Epidermal melanocyte (primary cell): Measurements from ENCODE around the gene PHACTR1.
"Not testable (repeated sequence)": the region's sequence is repeated elsewhere in the genome, so short reads cannot be mapped to it uniquely, and the experiment has no call there.

Experiments used
- DNase-seq: peaks from one replicate; pipeline ENCODE4 v3.0.0; 2011; ENCODE audit warnings: low spot score; ENCODE audit not compliant: insufficient read length

PHACTR1 gene

DNA sequence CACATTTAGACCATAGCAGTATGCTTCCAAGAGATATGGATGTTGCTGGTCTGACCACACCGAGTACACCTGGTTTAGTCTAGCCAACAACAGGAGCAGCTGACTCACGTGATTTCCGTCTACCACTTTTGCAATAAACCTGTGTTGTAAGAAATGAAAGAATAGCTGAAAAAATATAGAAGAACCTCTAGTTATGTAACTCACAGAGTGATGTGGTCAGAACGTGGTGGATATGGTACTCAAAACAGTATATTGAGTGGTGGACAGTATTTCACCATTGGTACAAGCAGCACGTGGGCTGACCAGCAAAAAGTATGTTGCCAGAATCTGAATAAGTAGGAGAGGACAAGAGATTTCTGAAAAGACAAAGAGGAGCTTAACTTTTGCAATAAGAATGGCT lies 384.8 kb downstream of the PHACTR1 start:
- no peak for DNase-seq

DNA sequence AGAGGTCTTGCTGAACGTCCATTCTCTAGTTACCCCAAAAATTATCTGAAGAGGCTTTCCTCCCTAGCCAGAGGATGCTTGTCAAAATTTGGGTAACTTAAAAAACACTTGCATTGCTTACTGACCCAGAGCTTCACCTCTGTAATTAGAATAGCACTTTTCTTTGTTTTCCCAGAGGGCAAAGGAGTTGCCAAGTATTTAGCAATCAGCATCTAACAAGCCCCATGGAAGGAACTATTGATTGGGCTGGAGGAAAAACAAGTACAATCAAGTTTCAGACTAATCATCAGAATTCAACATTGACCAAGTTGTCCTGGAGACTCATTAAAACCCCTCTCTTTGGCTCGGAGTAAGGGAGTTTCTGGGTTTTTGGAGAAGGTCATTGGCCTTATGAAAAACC lies 385.4 kb downstream of the PHACTR1 start:
- DNase-seq = no peak

DNA sequence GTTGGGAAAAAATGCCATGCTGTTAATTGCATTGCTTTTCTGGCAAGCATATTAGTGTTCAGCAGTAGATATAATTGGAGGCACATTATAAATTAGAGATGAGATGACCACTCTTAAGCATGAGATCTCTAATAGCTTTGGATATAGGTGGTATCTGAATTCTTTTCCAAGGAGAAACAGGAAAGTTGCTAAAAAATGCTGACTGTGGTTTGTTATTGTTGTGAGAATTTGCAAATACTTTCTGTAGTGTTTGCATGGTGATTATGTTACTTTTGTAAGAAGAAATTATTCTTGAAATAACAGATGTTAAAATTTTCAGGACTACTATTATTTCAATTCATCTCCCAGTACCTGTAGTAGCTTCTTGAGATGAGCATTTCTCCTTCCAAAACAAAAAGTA lies 386.6 kb downstream of the PHACTR1 start:
- DNase-seq = no peak

DNA sequence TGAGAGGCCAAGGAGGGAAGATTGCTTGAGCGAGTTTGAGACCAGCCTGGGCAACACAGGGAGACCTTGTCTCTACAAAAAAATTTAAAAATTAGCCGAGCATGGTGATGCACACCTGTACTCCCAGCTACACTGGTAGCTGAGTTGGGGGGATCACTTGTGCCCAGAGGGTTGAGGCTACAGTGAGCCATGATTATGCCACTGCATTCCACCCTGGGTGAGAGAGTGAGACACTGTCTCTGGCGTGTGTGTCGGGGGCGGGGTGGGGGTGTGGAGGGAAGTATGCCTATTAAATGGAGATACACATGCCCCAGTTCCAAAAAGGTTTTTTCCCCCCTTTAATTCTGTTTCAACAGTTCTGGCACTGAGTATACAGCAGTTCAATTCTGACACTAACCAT lies 388.6 kb downstream of the PHACTR1 start:
- no peak for DNase-seq

DNA sequence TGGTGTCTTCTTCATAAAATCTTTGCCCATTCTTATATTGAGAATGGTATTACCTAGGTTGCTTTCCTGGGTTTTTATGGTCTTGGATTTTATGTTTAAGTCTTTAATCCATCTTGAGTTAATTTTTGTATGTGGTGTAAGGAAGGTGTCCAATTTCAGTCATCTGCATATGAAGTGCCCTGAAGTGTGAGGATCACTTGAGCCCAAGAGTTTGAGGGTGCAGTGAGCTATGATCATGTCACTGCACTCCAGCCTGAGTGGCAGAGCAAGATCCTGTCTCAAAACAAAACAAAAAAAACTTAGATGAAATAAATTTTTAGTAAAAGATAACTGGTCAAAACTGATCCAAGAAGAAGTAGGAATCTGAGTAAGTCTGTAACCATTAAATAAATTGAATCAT lies 396.4 kb downstream of the PHACTR1 start:
- no peak for DNase-seq

DNA sequence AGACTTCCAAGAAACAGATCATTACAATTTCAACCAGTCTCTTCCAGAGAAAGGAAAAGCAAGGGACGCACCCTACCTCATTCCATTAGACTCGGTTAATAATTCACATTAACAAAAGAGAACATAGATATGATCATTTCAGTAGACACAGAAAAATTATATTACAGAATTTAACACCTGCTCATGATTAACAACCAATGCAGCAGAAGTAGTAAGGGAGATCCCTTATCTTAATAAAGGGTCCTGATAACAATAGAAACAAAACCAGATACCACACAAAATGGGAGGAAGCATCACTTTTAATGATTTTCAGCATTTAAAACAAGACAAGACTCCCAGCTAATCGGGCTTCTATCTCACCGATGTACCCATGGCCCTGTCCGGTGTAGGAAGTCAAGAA lies 396.8 kb downstream of the PHACTR1 start:
- DNase-seq = no peak

DNA sequence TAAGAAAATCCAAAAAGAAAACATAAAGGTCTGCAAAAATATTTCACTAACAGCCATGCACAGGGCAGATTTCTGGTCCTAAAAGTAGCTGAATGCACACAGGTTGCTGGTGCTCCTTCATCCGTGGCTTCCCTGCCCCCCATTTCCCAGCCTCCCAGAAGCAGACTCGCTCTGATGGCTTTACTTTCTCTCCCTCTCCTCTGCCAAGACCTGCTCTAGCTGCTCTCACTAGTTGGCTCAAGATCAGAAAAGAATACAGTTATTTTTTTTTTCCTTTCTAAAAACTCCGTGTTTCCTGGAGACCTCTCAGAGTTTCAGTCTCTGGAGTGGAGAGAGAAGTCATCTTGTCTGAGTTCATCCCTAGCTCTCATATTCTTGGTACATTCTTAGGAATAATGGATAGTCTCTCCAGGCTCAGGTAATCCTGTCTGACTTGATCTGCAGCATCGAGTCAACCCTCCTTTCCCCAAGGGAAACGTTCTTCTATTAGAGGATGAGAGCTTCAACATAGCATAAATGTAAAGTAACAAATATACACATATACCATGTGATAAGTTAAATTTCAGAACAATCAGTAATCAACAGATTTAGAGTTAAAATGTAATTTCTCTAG lies 397.5 kb downstream of the PHACTR1 start:
- DNase-seq = no peak

DNA sequence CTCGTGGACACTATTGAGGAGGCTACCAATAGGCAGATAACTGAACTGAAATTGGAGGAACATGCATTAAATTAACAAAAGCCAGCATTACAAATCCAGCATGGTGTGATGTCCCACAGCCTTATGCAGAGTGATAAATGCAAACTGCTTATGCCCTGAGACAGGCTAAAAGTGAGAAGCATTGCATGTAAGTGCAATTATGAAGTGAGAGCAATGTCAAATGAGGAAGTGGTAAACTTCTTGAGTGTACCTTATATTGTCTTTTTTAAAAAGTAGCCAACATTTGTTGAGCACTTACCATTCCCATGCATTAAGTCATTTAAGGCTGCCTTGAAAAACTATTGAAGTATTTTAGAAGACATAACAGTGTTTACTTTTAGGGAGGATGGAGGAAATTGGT lies 399.6 kb downstream of the PHACTR1 start:
- DNase-seq = no peak

DNA sequence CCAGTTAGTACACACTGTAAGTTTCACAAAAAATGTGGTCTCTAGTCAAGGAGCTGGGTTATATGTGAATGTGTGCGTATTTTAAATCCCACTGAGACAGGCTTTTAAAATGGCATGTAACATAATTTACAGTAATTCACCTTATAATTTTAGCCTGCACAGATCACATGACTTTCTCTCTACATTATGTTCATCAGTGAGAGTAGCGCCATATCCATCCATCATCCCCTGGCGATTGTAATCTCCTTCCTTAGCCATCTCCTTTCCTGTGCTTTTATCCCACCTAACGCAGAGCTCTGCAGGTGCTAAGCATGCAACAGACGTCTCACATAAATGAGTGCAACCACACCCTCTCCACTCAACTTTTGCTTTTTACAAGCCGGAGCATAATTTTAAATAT lies 401.0 kb downstream of the PHACTR1 start:
- no peak for DNase-seq

DNA sequence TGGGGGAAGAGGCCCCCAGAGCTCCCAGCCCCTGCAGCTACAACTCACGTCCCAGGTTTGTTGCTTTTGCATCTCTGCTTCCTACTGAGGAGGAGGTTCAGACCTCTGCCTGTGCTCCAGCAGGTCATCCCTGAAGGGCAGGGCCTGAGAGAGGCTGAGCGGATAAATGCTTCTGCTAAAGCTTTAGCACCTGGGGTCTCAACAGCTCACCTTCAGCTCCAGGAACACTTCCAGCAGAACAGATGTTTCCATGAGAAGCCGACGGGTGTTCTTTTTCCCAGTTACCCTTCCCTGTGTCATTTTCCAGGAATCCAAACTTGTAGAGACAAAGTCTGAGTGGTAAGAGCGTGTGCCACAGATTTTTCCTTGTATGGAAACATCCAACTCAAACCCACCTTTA lies 403.0 kb downstream of the PHACTR1 start:
- DNase-seq = no peak

DNA sequence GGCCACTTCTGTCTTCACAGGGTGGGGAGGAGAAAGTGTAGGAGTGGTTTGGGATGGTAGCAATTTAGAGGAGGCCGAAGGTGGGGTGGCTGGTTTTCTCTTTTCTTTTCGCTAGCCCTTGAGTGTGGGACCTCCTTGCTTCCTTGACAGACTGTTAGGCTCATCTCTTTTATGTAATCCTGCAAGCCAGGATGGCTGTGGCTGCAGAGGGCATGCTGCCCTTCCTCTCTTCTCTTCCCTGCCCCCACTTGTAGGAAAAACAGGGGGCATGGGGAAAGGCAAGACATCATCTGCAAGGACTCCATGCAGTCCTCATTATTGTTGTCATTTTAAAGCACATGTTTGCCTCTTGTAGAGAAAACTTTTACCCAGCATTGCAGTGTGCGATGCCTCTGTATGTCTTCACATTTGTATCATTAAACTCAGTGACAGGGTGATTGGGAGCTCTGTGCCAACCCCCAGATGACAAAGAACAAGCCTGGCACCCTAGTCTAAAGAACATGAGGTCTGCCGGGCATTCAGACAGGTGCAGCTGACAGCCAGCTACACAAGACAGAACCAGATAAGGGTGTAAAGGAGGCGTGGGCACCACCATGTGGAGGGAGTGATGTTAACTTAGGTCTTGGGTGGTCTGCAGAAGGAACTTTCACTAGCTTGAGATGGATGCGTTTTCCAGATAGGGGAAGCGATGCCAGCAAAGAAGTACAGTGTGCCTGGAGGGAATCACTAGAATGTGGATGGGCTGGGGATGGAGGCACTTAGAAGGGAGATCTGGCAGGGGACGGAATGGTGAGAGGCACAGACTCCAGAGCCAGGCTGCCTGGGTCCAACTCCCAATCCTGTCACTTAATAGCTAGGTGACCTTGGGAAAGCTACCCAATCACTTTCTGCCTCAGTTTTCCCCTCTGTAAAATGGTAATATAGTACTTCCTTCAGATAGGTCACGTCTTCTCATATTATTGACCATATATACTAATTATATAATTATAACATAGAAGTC lies 404.2 kb downstream of the PHACTR1 start:
- no peak for DNase-seq

DNA sequence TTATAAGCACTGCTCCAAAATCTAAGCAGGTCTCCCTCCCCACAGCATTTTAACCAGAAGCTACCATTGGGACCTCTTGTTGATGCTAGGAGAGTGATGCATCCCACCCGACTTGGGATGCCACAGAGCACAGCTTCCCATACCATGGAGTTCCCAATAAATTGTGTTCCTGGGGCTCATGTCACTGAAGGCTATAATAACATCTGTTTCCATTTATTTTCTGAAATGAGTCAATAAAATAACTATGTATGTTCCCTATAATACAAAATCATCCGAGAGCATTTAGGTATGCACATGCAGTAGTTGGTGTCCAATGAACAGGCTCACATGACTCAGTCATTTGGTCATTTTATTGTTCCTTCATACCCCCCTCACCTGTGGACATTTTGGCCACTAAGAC lies 407.6 kb downstream of the PHACTR1 start:
- no peak for DNase-seq

DNA sequence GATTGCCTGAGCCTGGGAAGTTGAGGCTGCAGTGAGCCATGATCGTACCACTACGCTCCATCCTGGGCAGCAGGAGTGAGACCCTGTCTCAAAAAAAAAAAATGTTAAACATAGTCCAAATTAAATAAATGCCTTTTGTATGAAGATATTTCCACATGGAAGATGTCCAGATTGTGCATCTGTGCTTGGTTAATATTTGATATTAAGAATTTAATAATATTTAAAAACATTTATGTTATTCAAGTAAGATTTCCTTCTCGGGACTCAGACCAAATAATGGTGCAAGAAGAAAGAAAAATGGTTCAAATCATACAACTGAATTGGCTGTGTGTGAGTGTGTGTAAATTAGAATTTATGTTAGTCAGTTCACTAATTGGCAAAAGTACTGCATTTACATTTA lies 409.3 kb downstream of the PHACTR1 start:
- DNase-seq = no peak

DNA sequence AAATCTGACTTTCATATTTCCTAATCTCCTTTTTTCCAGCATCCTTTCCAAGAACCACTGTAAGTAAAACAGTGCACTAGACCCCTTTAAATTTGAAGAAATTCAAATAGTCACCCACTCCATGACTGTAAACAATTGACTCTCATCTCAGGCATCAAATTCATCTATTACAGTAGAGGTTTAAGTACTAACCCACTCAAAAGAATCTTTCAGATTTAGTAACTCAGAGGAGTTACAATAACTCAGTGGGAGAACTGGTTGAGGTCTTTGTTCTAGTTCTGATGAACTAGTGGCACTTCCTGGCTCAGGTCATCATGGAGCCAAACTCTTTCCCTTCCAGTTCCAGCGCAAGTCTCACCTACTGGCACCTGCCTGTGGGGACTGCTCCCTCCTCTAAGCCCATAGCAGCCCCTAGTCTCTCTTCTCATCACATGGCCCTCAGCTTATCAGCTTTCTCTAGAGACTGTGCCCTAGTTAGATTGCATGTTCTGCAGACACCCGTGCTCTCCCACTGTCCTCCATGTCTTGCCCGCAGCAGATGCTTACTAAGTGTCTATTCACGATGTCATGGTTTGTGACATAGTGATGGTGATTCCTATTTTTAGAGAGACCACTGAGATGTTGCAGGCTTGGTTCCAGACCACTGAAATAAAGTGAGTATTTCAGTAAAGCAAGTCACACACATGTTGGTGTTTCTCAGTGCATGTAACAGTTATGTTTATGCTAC lies 415.5 kb downstream of the PHACTR1 start:
- no peak for DNase-seq

DNA sequence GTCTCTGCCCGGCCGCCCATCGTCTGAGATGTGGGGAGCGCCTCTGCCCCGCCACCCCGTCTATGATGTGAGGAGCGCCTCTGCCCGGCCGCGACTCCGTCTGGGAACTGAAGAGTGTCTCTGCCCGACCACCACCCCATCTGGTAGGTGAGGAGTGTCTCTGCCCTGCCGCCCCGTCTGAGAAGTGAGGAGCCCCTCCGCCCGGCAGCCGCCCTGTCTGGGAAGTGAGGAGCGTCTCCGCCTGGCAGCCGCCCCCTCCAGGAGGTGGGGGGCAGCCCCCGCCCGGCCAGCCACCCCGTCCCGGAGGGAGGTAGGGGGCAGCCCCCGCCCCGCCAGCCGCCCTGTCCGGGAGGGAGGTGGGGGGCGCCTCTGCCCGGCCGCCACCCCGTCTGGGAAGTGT lies 417.3 kb downstream of the PHACTR1 start:
- DNase-seq = not testable (repeated sequence)

DNA sequence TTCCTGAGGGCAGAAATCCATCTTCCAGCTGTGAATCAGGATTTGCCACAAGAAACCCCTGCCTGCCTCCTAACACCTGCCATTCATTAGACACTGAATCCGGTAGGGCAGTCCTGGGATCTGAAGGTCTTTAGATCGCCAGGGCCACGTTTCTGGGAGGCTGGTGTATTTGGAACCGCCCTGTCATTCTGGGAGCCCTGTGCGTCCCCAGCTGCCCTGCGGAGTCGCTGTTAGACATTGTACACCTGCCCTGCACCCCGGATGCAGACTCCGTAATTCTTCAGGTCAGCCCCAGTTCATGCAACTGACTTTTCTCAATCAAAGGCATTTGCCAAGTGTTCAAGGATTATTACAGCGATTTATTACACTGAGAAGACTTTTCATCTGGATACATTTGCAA lies 418.6 kb downstream of the PHACTR1 start:
- DNase-seq = no peak

DNA sequence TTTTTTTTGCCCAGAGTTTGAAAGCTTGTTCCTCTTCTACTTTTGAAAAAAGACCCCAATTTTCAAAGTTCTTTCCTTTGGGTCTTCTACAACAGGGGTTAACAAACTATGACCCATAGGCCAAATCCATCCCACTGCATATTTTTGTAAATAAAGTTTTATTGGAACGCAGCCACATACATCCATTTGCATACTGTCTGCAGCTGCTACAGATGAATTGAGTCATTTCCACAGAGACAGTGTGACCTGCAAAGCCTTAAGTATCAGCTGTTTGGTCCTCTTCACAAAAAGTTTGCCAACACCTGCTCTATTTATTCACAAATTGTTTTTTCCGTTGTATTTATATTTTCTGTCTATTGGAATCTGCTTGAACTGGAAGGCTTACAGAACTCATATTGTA lies 422.6 kb downstream of the PHACTR1 start:
- no peak for DNase-seq

DNA sequence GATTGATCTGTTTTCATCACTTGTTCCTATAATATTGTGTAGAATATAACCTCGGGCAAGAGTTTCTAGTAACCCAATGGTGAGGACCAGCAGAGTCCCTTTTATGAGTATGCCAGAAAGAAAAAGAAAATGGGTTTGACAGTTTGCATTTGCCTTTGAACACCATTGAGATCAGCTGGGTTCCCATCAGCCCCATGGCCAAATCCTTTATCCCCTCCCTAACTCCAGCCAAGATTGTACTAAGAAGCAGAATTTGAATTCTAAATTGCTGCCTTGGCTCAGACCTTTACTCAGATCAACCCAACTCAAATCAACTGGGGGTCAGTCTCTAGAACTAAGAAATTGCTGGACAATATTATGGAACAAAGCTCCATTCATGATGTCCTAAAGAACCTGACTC lies 424.4 kb downstream of the PHACTR1 start:
- no peak for DNase-seq

DNA sequence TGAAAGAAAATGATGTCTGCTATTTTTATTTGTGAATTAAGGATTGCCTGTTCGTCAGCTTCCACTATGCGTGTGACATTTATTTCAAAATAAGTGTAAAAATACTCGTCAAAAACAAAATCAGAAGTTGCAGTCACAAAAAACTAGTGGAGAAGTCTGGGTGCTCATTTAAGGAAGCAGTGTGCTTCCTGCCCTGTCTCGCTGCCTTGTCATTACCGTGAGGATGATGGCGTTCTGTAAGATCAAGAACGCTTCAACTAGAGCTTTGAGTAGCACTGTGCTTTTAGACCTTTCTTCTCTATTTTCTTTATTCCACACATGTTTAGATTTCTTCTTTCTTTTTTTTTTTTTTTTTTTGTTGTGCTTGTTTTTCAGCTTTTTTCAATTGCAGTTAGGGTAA lies 424.8 kb downstream of the PHACTR1 start:
- no peak for DNase-seq

DNA sequence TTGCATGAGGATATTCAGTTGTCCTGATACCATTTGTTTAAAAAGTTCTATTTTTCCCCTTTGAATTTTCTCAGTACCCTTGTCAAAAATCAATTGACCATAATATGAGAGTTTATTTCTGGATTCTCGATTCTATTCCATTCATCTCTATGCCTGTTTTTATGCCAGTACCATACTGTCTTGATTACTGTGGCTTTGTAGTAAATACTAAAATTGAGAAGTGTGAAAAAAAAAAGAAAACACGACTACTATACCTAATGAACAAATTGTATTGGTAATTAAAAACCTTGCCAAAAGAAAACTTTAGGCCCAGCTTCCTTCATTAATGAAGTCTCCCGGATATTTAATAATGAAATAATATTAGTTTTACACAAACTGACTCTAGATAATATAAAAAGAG lies 426.0 kb downstream of the PHACTR1 start:
- no peak for DNase-seq

DNA sequence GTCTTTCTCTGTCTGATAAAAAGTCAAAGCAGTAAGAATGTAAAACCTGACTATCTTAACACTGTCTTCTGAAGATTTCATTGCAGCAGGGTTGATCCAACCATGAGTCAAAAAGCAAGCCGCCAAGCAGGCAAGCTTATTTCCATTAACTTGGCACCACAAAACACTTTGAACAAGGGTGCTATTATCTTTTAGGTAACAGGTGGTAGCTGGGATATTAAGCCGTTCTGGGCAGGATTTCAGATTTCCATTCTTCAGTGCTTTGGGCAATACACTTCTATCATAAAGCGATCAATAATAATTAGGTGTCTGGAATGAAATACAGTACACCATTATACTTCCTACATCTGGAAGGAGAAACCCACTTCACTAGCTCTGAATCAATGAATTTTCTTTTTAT lies 429.9 kb downstream of the PHACTR1 start:
- no peak for DNase-seq

DNA sequence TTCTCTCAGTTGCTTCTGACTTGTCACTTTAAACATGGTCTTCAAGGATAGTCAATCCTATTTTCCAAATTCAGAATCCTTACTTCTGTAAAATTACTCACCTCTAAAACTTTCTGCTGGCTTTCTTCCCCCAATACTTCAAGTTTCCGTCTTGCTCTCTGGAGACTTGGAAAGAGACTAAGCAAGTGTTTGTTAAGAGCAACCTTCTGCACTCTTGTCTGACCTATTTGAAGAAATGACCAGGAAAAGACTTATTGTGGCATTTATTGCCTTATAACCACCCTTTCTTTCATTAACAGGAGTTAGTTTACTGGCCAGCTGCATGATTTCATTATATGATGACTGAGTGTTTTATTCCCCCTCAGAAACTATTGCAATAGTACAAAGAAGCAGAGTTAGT lies 430.8 kb downstream of the PHACTR1 start:
- no peak for DNase-seq
